ENCODE data around the gene CUEDC2. TPM values are rescaled to one million over a fixed set of nuclear protein-coding genes. Genes with fewer than 3 reads are reported as not detected.

CUEDC2 gene
- total RNA-seq, 1 donor from 2014 or later: 43.7 TPM

GRCh38 chr10:102450124-102450373 is 17.7 kb upstream of the CUEDC2 start:
- no peak for TF ChIP-seq CTCF (IDR thresholded peaks at IDR 0.05)
- DNase-seq (no peak), ATAC-seq (ENCODE audit: low read depth) (peak; percentile 8)
- intact Hi-C loops (cut with micrococcal nuclease): loop anchor here (1.0 kb wide), 4 partner anchors 11 to 56 kb away; partner anchors contain the start of gene ACTR1A
- POLR2A ChIA-PET: interaction anchor here (0.6 to 6.2 kb wide), 21 partner anchors 9 to 329 kb away, joined by 3 to 104 read pairs (median 5); partner anchors contain the start of genes ACTR1A, CUEDC2, FBXL15 and GBF1
- Mint-ChIP-seq H3K36me3 (ENCODE audit: low read depth) (peaks cover 17% of the 10 kb centered on the region), H3K9me3 (no peaks in the 10 kb centered on the region), H3K27me3 (no peaks in the 10 kb centered on the region), H3K27ac (peak overlapping the region; percentile 94), H3K4me3 (peak overlapping the region; percentile 92), H3K4me1 (peaks cover 24% of the 10 kb centered on the region)
- CTCF ChIA-PET: interaction anchor here (0.6 to 2.1 kb wide), 3 partner anchors 17 to 220 kb away, joined by 3 to 10 read pairs (median 3); partner anchors contain the start of gene CUEDC2

DNA sequence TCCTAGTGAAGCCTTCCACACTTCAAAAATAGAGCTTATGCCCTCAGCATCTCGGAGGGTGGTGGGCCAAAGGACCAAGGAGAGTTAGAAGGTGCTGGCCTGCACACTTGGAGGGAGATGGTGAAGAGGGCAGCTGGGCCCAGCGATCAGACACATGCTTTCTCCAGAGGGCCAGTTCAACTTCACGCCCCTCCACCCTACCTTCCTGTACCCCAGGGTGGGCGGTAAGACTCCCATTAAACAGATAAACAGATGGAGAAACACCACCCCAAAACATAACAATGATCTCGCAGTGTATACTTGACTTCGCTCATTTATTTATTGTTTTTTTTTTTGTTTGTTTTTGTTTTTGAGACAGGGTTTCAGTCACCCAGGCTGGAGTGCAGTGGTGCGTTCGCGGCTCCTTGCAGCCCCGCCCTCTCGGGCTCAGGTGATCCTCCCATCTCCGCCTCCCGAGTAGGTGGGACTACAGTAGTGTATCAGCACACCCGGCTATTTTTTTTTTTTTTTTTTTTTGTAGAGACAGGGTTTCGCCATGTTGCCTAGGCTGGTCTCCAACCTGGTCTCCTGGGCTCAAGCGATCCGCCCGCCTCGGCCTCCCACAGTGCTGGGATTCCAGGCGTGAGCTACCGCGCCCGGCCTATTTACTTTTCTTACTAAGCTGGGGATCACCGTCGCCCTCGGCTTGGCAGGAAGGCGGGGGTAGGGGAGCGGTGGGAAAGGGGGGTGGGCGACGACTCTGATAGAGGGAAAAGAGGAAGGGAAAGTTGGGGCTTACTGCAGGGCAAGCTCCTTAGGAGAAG is 17.1 kb upstream of the CUEDC2 start:
- DNase-seq (peak; percentile 66), ATAC-seq (ENCODE audit: low read depth) (peak; percentile 66)
- CTCF ChIA-PET: interaction anchor here (0.6 to 2.1 kb wide), 2 partner anchors 97 to 219 kb away, joined by 3 to 10 read pairs; no protein-coding TSS in a partner anchor
- no peaks in the 10 kb centered on the region for H3K27me3 Mint-ChIP-seq
- H3K4me1 Mint-ChIP-seq: peaks cover 24% of the 10 kb centered on the region
- H3K9me3 Mint-ChIP-seq: no peaks in the 10 kb centered on the region
- H3K4me3 Mint-ChIP-seq: peak overlapping the region; percentile 92
- POLR2A ChIA-PET: interaction anchor here (0.6 to 6.2 kb wide), 21 partner anchors 9 to 472 kb away, joined by 3 to 104 read pairs (median 4); partner anchors contain the start of genes ACTR1A, CUEDC2, FBXL15 and GBF1
- intact Hi-C loops (cut with micrococcal nuclease): loop anchor here (1.0 kb wide), 5 partner anchors 12 to 55 kb away; partner anchors contain the start of genes ACTR1A and CUEDC2
- H3K27ac Mint-ChIP-seq: peak overlapping the region; percentile 94
- no peak for TF ChIP-seq CTCF (IDR thresholded peaks at IDR 0.05)
- peaks cover 13% of the 10 kb centered on the region for H3K36me3 Mint-ChIP-seq (ENCODE audit: low read depth)

GRCh38 chr10:102444851-102445250 is 12.5 kb upstream of the CUEDC2 start:
- H3K36me3 Mint-ChIP-seq (ENCODE audit: low read depth): peaks cover 2% of the 10 kb centered on the region
- no peaks in the 10 kb centered on the region for H3K9me3 Mint-ChIP-seq
- ATAC-seq (ENCODE audit: low read depth): no peak
- intact Hi-C loops (cut with micrococcal nuclease): no loop called here
- no peak overlapping the region for H3K4me3 Mint-ChIP-seq
- ChIA-PET CTCF (no interaction called here), POLR2A (interaction anchor here (0.6 to 1.2 kb wide), 2 partner anchors 42 to 49 kb away, joined by 3 to 4 read pairs; partner anchors contain the start of gene NFKB2)
- no peak for TF ChIP-seq CTCF (IDR thresholded peaks at IDR 0.05)
- no peak for DNase-seq
- H3K4me1 Mint-ChIP-seq: peaks cover 13% of the 10 kb centered on the region
- H3K27me3 Mint-ChIP-seq: no peaks in the 10 kb centered on the region
- no peak overlapping the region for H3K27ac Mint-ChIP-seq

DNA sequence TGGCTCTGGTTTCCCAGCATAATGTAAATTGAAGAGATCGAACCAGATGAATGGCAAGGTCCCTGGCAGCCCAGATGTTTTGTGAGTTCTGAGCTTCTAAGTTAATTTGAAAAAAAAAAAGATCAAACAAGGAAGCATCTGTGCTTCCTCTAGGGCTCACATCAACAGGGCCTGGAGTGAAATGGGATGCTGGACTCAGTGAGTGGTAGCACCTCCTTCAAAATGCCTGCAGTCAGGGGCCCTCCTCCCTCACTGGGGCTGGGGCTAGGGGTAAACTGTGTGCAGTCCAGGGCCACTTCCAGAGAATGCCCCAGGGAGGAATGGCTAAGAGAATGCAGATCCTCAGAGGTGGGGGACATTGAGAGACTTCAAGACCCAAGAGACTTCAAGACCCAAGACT is 6.0 kb upstream of the CUEDC2 start:
- intact Hi-C loops (cut with micrococcal nuclease): no loop called here
- POLR2A ChIA-PET: interaction anchor here (0.7 kb wide), 1 partner anchor 18 kb away, joined by 6 read pairs; no protein-coding TSS in a partner anchor
- TF ChIP-seq CTCF (IDR thresholded peaks at IDR 0.05): no peak
- Mint-ChIP-seq H3K36me3 (ENCODE audit: low read depth) (no peaks in the 10 kb centered on the region), H3K9me3 (no peaks in the 10 kb centered on the region), H3K4me1 (peaks cover 31% of the 10 kb centered on the region), H3K27ac (no peak overlapping the region), H3K27me3 (no peaks in the 10 kb centered on the region), H3K4me3 (no peak overlapping the region)
- CTCF ChIA-PET: no interaction called here
- ATAC-seq (ENCODE audit: low read depth) (no peak), DNase-seq (no peak)

- no peaks in the 10 kb centered on the region for H3K36me3 Mint-ChIP-seq (ENCODE audit: low read depth)
- ChIA-PET POLR2A (interaction anchor here (1.2 kb wide), 1 partner anchor 11 kb away, joined by 3 read pairs; no protein-coding TSS in a partner anchor), CTCF (no interaction called here)
- intact Hi-C loops (cut with micrococcal nuclease): no loop called here
- no peaks in the 10 kb centered on the region for H3K9me3 Mint-ChIP-seq
- no peak overlapping the region for H3K4me3 Mint-ChIP-seq
- H3K4me1 Mint-ChIP-seq: peaks cover 40% of the 10 kb centered on the region
- no peak for ATAC-seq (ENCODE audit: low read depth)
- H3K27ac Mint-ChIP-seq: no peak overlapping the region
- H3K27me3 Mint-ChIP-seq: no peaks in the 10 kb centered on the region
- TF ChIP-seq CTCF (IDR thresholded peaks at IDR 0.05): no peak
- no peak for DNase-seq
Observed at GRCh38 chr10:102437515-102437914, 5.1 kb upstream of the CUEDC2 start.
